NCI-H146 (cell line): ENCODE data around the gene PLA2G15.
"Not testable (repeated sequence)": the region's sequence is repeated elsewhere in the genome, so short reads cannot be mapped to it uniquely, and the experiment has no call there.

Source experiments
- DNase-seq: peaks from one replicate; lab custom pipeline; 2025; lab: John Stamatoyannopoulos, UW

Gene PLA2G15

GRCh38 chr16:68279726-68280558 lies 34.8 kb downstream of the PLA2G15 start:
- DNase-seq: no peak

GRCh38 chr16:68281368-68282063 lies 36.3 kb downstream of the PLA2G15 start:
- DNase-seq: no peak

- DNase-seq: no peak
Observed at GRCh38 chr16:68282064-68282452, 36.9 kb downstream of the PLA2G15 start.

GRCh38 chr16:68283346-68283745 lies 38.2 kb downstream of the PLA2G15 start:
- DNase-seq: no peak

GRCh38 chr16:68283801-68284598 lies 38.8 kb downstream of the PLA2G15 start:
- DNase-seq: no peak

GRCh38 chr16:68284847-68285246 lies 39.7 kb downstream of the PLA2G15 start:
- DNase-seq: no peak

GRCh38 chr16:68285683-68286082 lies 40.5 kb downstream of the PLA2G15 start:
- DNase-seq: no peak

GRCh38 chr16:68286153-68287074 lies 41.2 kb downstream of the PLA2G15 start:
- no peak for DNase-seq

- DNase-seq: no peak
Observed at GRCh38 chr16:68287276-68288251, 42.4 kb downstream of the PLA2G15 start.

GRCh38 chr16:68288252-68288650 lies 43.1 kb downstream of the PLA2G15 start:
- DNase-seq: no peak

GRCh38 chr16:68288796-68289195 lies 43.6 kb downstream of the PLA2G15 start:
- DNase-seq: not testable (repeated sequence)

- DNase-seq: no peak
Observed at GRCh38 chr16:68289202-68289601, 44.0 kb downstream of the PLA2G15 start.

- no peak for DNase-seq
Observed at GRCh38 chr16:68289621-68290329, 44.6 kb downstream of the PLA2G15 start.

GRCh38 chr16:68290450-68290849 lies 45.3 kb downstream of the PLA2G15 start:
- DNase-seq: no peak

- DNase-seq: no peak
Observed at GRCh38 chr16:68291227-68291626, 46.1 kb downstream of the PLA2G15 start.

- DNase-seq: no peak
Observed at GRCh38 chr16:68292425-68292824, 47.3 kb downstream of the PLA2G15 start.

- DNase-seq: no peak
Observed at GRCh38 chr16:68296291-68296690, 51.1 kb downstream of the PLA2G15 start.

GRCh38 chr16:68296693-68297092 lies 51.5 kb downstream of the PLA2G15 start:
- no peak for DNase-seq

GRCh38 chr16:68297908-68298307 lies 52.7 kb downstream of the PLA2G15 start:
- no peak for DNase-seq

GRCh38 chr16:68298312-68298711 lies 53.1 kb downstream of the PLA2G15 start:
- DNase-seq: no peak
